SK-N-MC (cell line): ENCODE measurements around the gene RASSF1.

Source experiments
- EZH2 ChIP-seq: fragments of 200-600 bp; sonication (generic); IDR thresholded peaks from one replicate; pipeline ENCODE4 v1.6.1; 2017; ENCODE audit warnings: antibody characterized with exemption
- POLR2AphosphoS5 ChIP-seq: IDR thresholded peaks from 2 replicates; pipeline ENCODE4 v1.6.1; 2012; ENCODE audit warnings: mild to moderate bottlenecking, low read depth, low read length, borderline replicate concordance

GRCh38 chr3:50381383-50381782, 40.7 kb upstream of the RASSF1 start:
- TF ChIP-seq EZH2 (no peak), POLR2AphosphoS5 (no peak)
